ENCODE results near the gene ATP1A3.

Gene ATP1A3

GRCh38 chr19:41936961-41937360, 57.1 kb downstream of the ATP1A3 start:
- H4K91ac ChIP-seq (ENCODE audit: low read depth, low read length): no peak overlapping the region
- no peak overlapping the region for H2AK5ac ChIP-seq (ENCODE audit: low read length)
- no peak overlapping the region for H3K14ac ChIP-seq (ENCODE audit: low read length)
- no peak overlapping the region for H4K12ac ChIP-seq (ENCODE audit: low read depth, low read length)
- H2BK12ac ChIP-seq (ENCODE audit: low read length): no peak overlapping the region
- H3K36me3 ChIP-seq (ENCODE audit: control insufficient read depth in 1 of 2, insufficient read depth in 2 of 2, low read length in 2 of 2): no peaks in the 10 kb centered on the region
- peaks cover 3 to 4% of the 10 kb centered on the region in 2 experiments for H3K4me1 ChIP-seq (ENCODE audit: control insufficient read depth in 1 of 2, insufficient read depth in 2 of 2, low read length in 2 of 2)
- H3K27ac ChIP-seq (ENCODE audit: low read depth, low read length): no peak overlapping the region
- no peak overlapping the region for H2AFZ ChIP-seq (ENCODE audit: insufficient read depth, low read length, poor library complexity)
- no peak for DNase-seq
- H3K4me3 ChIP-seq (ENCODE audit: low read depth, low read length): no peak overlapping the region
- no peak overlapping the region for H3K4ac ChIP-seq (ENCODE audit: low read depth, low read length)
- no CpG with 5 or more reads among the region's 15 CpGs for WGBS (ENCODE audit: extremely low coverage, insufficient coverage, insufficient read length)
- no peak overlapping the region for H2BK120ac ChIP-seq (ENCODE audit: insufficient read depth, low read length, poor library complexity)
- no peak overlapping the region for H3K23ac ChIP-seq (ENCODE audit: low read length)
- no peak overlapping the region for H4K8ac ChIP-seq (ENCODE audit: low read depth, low read length)
- peaks cover 3% of the 10 kb centered on the region for H3K9me3 ChIP-seq (ENCODE audit: insufficient read depth, low read depth, low read length)
- no peak overlapping the region for H3K4me2 ChIP-seq (ENCODE audit: low read length)
- peaks cover 47% of the 10 kb centered on the region for H3K27me3 ChIP-seq (ENCODE audit: insufficient read depth, low read length)
- H2BK5ac ChIP-seq (ENCODE audit: low read depth, low read length, poor library complexity): no peak overlapping the region
- no peak overlapping the region for H3K9ac ChIP-seq (ENCODE audit: low read length)
- no peak overlapping the region for H3K18ac ChIP-seq (ENCODE audit: low read length)
- H3K79me1 ChIP-seq (ENCODE audit: low read length): no peaks in the 10 kb centered on the region
- no peaks in the 10 kb centered on the region for H3K79me2 ChIP-seq (ENCODE audit: control insufficient read depth, insufficient read depth, low read length, poor library complexity)

DNA sequence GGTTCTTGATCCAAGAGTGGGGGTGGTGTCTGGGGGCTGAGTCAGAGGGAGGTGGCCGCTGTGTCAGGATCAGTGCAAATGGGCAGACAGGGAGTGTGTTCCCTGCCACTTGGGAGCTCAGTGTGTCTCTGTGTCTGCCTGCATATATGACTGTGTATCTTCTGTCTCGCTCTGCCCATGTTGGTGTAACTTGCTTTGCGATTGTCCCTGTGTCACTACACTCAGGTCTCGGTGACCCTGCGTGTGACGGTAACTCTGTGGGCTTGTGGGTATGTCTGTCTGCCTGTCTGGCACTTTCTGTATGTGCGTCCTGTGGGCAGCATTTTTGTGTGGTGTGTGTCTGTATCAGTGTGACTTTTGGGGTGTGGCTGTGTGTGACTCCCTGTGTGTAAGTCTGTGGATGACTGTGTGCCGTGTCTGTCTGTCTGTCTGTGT, 57.6 kb downstream of the ATP1A3 start:
- Histone ChIP-seq H2BK5ac (ENCODE audit: low read depth, low read length, poor library complexity) (no peak overlapping the region), H3K79me2 (ENCODE audit: control insufficient read depth, insufficient read depth, low read length, poor library complexity) (no peaks in the 10 kb centered on the region), H3K27ac (ENCODE audit: low read depth, low read length) (no peak overlapping the region), H2AK5ac (ENCODE audit: low read length) (no peak overlapping the region), H3K4ac (ENCODE audit: low read depth, low read length) (no peak overlapping the region), H4K8ac (ENCODE audit: low read depth, low read length) (no peak overlapping the region), H3K18ac (ENCODE audit: low read length) (no peak overlapping the region), H3K23ac (ENCODE audit: low read length) (no peak overlapping the region), H3K9me3 (ENCODE audit: insufficient read depth, low read depth, low read length) (peaks cover 4% of the 10 kb centered on the region), H4K91ac (ENCODE audit: low read depth, low read length) (no peak overlapping the region), H3K36me3 (ENCODE audit: control insufficient read depth in 1 of 2, insufficient read depth in 2 of 2, low read length in 2 of 2) (no peaks in the 10 kb centered on the region), H2BK120ac (ENCODE audit: insufficient read depth, low read length, poor library complexity) (no peak overlapping the region), H3K14ac (ENCODE audit: low read length) (no peak overlapping the region), H3K79me1 (ENCODE audit: low read length) (no peaks in the 10 kb centered on the region), H2AFZ (ENCODE audit: insufficient read depth, low read length, poor library complexity) (no peak overlapping the region), H3K4me2 (ENCODE audit: low read length) (no peak overlapping the region), H3K4me1 (ENCODE audit: control insufficient read depth in 1 of 2, insufficient read depth in 2 of 2, low read length in 2 of 2) (peaks cover 3 to 4% of the 10 kb centered on the region in 2 experiments), H2BK12ac (ENCODE audit: low read length) (no peak overlapping the region), H4K12ac (ENCODE audit: low read depth, low read length) (no peak overlapping the region), H3K9ac (ENCODE audit: low read length) (no peak overlapping the region), H3K4me3 (ENCODE audit: low read depth, low read length) (peak overlapping the region; percentile 44), H3K27me3 (ENCODE audit: insufficient read depth, low read length) (peaks cover 48% of the 10 kb centered on the region)
- no CpG with 5 or more reads among the region's 8 CpGs for WGBS (ENCODE audit: extremely low coverage, insufficient coverage, insufficient read length)
- DNase-seq: no peak

DNA sequence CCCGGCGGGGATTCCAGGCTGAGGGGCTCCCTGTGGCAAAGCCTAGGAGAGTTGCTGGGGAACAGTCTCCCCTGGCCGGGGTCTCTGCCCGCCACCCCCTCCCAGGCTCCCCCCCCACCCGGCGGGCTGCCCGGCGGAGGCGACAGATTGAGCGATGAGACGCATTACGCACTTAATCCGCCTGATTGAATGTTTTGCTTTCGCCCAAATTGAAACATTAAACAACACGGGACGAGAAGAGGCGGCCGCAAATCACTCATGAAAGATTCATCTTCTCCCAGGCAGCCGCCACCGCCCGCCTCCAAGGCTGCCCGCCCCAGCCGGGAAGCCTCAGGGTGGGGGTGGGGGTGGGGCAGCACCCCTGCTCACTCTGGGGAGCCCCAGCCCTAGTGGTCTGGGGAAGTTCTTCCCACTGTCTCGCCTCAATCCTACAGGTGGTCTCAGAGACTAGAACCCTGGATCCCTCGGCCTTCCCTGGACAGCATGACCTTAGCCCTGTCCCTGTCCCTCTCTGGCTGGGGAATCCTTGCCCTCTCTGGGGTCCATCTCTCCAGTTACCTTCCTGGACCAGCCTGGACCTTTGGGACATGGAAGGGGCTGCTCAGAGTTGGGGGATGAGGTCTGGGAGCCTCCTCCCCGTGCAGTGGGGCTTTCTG, 58.1 kb downstream of the ATP1A3 start:
- no peak overlapping the region for H3K14ac ChIP-seq (ENCODE audit: low read length)
- no peak overlapping the region for H4K91ac ChIP-seq (ENCODE audit: low read depth, low read length)
- H3K27me3 ChIP-seq (ENCODE audit: insufficient read depth, low read length): peaks cover 48% of the 10 kb centered on the region
- no peak overlapping the region for H2BK12ac ChIP-seq (ENCODE audit: low read length)
- peaks cover 4% of the 10 kb centered on the region for H3K9me3 ChIP-seq (ENCODE audit: insufficient read depth, low read depth, low read length)
- H2AFZ ChIP-seq (ENCODE audit: insufficient read depth, low read length, poor library complexity): no peak overlapping the region
- no peak overlapping the region for H2BK120ac ChIP-seq (ENCODE audit: insufficient read depth, low read length, poor library complexity)
- no peaks in the 10 kb centered on the region for H3K79me1 ChIP-seq (ENCODE audit: low read length)
- no peaks in the 10 kb centered on the region for H3K79me2 ChIP-seq (ENCODE audit: control insufficient read depth, insufficient read depth, low read length, poor library complexity)
- H2BK5ac ChIP-seq (ENCODE audit: low read depth, low read length, poor library complexity): no peak overlapping the region
- no peak overlapping the region for H3K4ac ChIP-seq (ENCODE audit: low read depth, low read length)
- WGBS (ENCODE audit: extremely low coverage, insufficient coverage, insufficient read length): no CpG with 5 or more reads among the region's 26 CpGs
- no peak for DNase-seq
- H3K27ac ChIP-seq (ENCODE audit: low read depth, low read length): no peak overlapping the region
- H4K12ac ChIP-seq (ENCODE audit: low read depth, low read length): no peak overlapping the region
- H2AK5ac ChIP-seq (ENCODE audit: low read length): no peak overlapping the region
- H3K4me3 ChIP-seq (ENCODE audit: low read depth, low read length): no peak overlapping the region
- no peak overlapping the region for H3K18ac ChIP-seq (ENCODE audit: low read length)
- H3K23ac ChIP-seq (ENCODE audit: low read length): no peak overlapping the region
- H4K8ac ChIP-seq (ENCODE audit: low read depth, low read length): no peak overlapping the region
- H3K9ac ChIP-seq (ENCODE audit: low read length): no peak overlapping the region
- H3K4me2 ChIP-seq (ENCODE audit: low read length): no peak overlapping the region
- peaks cover 3 to 4% of the 10 kb centered on the region in 2 experiments for H3K4me1 ChIP-seq (ENCODE audit: control insufficient read depth in 1 of 2, insufficient read depth in 2 of 2, low read length in 2 of 2)
- no peaks in the 10 kb centered on the region for H3K36me3 ChIP-seq (ENCODE audit: control insufficient read depth in 1 of 2, insufficient read depth in 2 of 2, low read length in 2 of 2)

- Histone ChIP-seq H3K4me3 (ENCODE audit: low read depth, low read length) (no peak overlapping the region), H3K27me3 (ENCODE audit: insufficient read depth, low read length) (peaks cover 51% of the 10 kb centered on the region), H3K27ac (ENCODE audit: low read depth, low read length) (no peak overlapping the region), H2BK120ac (ENCODE audit: insufficient read depth, low read length, poor library complexity) (no peak overlapping the region), H2BK12ac (ENCODE audit: low read length) (no peak overlapping the region), H4K12ac (ENCODE audit: low read depth, low read length) (no peak overlapping the region), H3K18ac (ENCODE audit: low read length) (no peak overlapping the region), H2BK5ac (ENCODE audit: low read depth, low read length, poor library complexity) (no peak overlapping the region), H4K8ac (ENCODE audit: low read depth, low read length) (no peak overlapping the region), H3K79me2 (ENCODE audit: control insufficient read depth, insufficient read depth, low read length, poor library complexity) (no peaks in the 10 kb centered on the region), H2AFZ (ENCODE audit: insufficient read depth, low read length, poor library complexity) (no peak overlapping the region), H3K4me2 (ENCODE audit: low read length) (no peak overlapping the region), H2AK5ac (ENCODE audit: low read length) (no peak overlapping the region), H3K9me3 (ENCODE audit: insufficient read depth, low read depth, low read length) (peaks cover 6% of the 10 kb centered on the region), H3K36me3 (ENCODE audit: control insufficient read depth in 1 of 2, insufficient read depth in 2 of 2, low read length in 2 of 2) (no peaks in the 10 kb centered on the region), H3K4me1 (ENCODE audit: control insufficient read depth in 1 of 2, insufficient read depth in 2 of 2, low read length in 2 of 2) (peaks cover 3% of the 10 kb centered on the region in 2 experiments), H3K14ac (ENCODE audit: low read length) (no peak overlapping the region), H3K23ac (ENCODE audit: low read length) (no peak overlapping the region), H3K79me1 (ENCODE audit: low read length) (no peaks in the 10 kb centered on the region), H4K91ac (ENCODE audit: low read depth, low read length) (no peak overlapping the region), H3K4ac (ENCODE audit: low read depth, low read length) (no peak overlapping the region), H3K9ac (ENCODE audit: low read length) (no peak overlapping the region)
- no CpG with 5 or more reads among the region's 7 CpGs for WGBS (ENCODE audit: extremely low coverage, insufficient coverage, insufficient read length)
- DNase-seq: peak; percentile 49 to 74
Measured at GRCh38 chr19:41934849-41935374, 59.1 kb downstream of the ATP1A3 start.

All from trophoblast cell (in vitro differentiated cells and primary cell).